OCI-LY3 (cell line): ENCODE measurements around the gene MAP1B.

Experiments
- CTCF ChIP-seq: fragments of 200-600, 300-600 bp; sonication (generic); IDR thresholded peaks from 2 replicates; pipeline ENCODE4 v1.5.1; 2014; ENCODE audit warnings: antibody characterized with exemption, low read length, low read depth
- EZH2phosphoT487 ChIP-seq: fragments of 200-600 bp; shearing (Covaris generic); IDR thresholded peaks from 2 replicates; pipeline ENCODE4 v1.6.1; 2018; ENCODE audit warnings: antibody characterized with exemption, mixed run types, low read depth

GRCh38 chr5:72147569-72147968, 40.3 kb downstream of the MAP1B start:
- TF ChIP-seq CTCF, result no peak
- no peak for TF ChIP-seq EZH2phosphoT487
